Measurements from ENCODE around the gene INHA.
A peak's percentile ranks its signal among the peaks of the same experiment; 100 is the strongest.

Gene INHA

GRCh38 chr2:219559156-219559915, 12.8 kb upstream of the INHA start:
- DNase-seq (ENCODE audit: low read depth, low spot score) = no peak

GRCh38 chr2:219560037-219560892, 11.8 kb upstream of the INHA start:
- DNase-seq (ENCODE audit: low read depth, low spot score) = no peak

- DNase-seq (ENCODE audit: low read depth, low spot score) = no peak
Observed at GRCh38 chr2:219560893-219561178, 11.3 kb upstream of the INHA start.

GRCh38 chr2:219561179-219562048, 10.7 kb upstream of the INHA start:
- no peak for DNase-seq (ENCODE audit: low read depth, low spot score)

- no peak for DNase-seq (ENCODE audit: low read depth, low spot score)
Observed at GRCh38 chr2:219562049-219563020, 9.8 kb upstream of the INHA start.

GRCh38 chr2:219563271-219563928, 8.7 kb upstream of the INHA start:
- no peak for DNase-seq (ENCODE audit: low read depth, low spot score)

- no peak for DNase-seq (ENCODE audit: low read depth, low spot score)
Observed at GRCh38 chr2:219565130-219566080, 6.7 kb upstream of the INHA start.

GRCh38 chr2:219566640-219567039, 5.5 kb upstream of the INHA start:
- DNase-seq (ENCODE audit: low read depth, low spot score) = no peak

GRCh38 chr2:219567131-219567530, 5.0 kb upstream of the INHA start:
- DNase-seq (ENCODE audit: low read depth, low spot score) = no peak

- DNase-seq (ENCODE audit: low read depth, low spot score) = no peak
Observed at GRCh38 chr2:219567791-219568361, 4.2 kb upstream of the INHA start.

GRCh38 chr2:219569041-219569440, 3.1 kb upstream of the INHA start:
- DNase-seq (ENCODE audit: low read depth, low spot score) = no peak

- no peak for DNase-seq (ENCODE audit: low read depth, low spot score)
Observed at GRCh38 chr2:219569635-219570034, 2.5 kb upstream of the INHA start.

- DNase-seq (ENCODE audit: low read depth, low spot score) = no peak
Observed at GRCh38 chr2:219570194-219570923, 1.8 kb upstream of the INHA start.

GRCh38 chr2:219570924-219571310, 1.2 kb upstream of the INHA start:
- DNase-seq (ENCODE audit: low read depth, low spot score) = no peak

GRCh38 chr2:219571311-219572236, 536 bp upstream of the INHA start, which contains the start of gene OBSL1:
Gene OBSL1, minus strand, starts transcription at chr2:219571539. Its CDS starts 307 bp downstream, at chr2:219571232.
- peak; percentile 44 for DNase-seq (ENCODE audit: low read depth, low spot score)

- no peak for DNase-seq (ENCODE audit: low read depth, low spot score)
Observed at GRCh38 chr2:219573166-219573565, 1.1 kb downstream of the INHA start.
